CD1c-positive myeloid dendritic cell (primary cell): ENCODE results near the gene TMEM132D.
"Not testable (repeated sequence)": the region's sequence is repeated elsewhere in the genome, so short reads cannot be mapped to it uniquely, and the experiment has no call there.

Experiments
- DNase-seq: peaks from one replicate; pipeline ENCODE4 v3.0.0-alpha.2; 2016; ENCODE audit errors: extremely low spot score

Gene TMEM132D

DNA sequence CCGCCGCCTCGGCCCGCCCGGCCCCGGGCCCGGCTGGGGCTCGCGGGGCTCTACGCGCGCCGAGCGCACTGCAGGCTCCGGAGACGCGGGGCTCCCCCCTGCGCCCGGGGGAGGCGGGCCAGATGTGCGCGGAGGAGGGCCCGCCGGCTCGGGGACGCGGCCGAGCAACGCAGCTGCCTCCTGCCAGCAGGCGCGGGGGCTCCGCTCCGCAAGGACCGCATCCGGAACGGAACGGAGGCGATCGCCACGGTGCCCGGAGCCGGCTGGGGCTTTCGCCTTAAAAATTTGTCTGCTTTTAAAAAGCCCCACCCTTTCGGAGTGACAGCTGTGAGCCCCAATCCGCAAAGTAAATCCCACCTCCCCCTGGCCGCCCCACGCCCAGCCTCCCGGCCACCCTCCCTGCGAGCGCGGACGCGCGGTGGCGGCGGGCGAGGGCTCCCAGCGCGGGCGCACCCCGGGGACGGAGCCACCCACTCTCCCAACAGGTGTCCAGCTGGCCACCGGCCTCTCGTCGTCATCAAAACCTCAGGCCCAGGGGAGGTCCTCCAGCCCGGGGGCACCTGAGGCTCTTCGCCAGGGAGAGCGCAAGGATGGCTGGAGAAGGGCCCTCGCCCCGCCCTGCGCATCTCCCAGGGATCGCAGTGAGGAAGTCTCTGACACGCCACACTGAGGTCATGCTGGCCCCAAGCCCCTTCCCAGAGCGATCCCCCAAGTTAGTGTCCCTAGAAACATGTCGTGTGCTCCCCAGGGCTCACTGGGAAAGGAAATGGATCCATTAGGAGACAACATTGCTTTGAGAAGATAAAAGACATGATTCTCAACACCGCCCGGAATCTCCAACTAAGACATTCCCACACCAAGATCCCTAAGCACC lies at the start of gene TMEM132D:
TMEM132D (minus strand) TSS at position 70 of the 874 bp plus-strand sequence.
- no peak for DNase-seq

DNA sequence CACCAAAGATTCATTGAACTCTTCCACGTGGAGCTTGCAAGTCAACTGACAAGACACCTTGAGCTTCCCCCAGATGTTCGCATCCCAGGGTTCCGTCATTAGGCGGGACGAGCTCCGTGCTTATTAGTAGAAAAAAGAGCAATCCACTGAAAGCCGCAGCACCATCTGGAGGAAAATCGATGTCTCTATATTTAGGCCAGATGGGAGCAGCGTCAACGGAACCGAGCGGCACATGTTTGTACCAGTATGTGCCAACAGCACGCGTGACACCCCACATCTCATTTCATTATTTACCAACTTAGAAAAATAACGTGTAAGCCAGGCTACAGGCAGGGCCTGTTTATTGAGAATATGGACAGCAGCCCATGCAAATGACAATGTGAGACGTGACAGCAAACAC lies 45.8 kb upstream of the TMEM132D start:
- DNase-seq = no peak

DNA sequence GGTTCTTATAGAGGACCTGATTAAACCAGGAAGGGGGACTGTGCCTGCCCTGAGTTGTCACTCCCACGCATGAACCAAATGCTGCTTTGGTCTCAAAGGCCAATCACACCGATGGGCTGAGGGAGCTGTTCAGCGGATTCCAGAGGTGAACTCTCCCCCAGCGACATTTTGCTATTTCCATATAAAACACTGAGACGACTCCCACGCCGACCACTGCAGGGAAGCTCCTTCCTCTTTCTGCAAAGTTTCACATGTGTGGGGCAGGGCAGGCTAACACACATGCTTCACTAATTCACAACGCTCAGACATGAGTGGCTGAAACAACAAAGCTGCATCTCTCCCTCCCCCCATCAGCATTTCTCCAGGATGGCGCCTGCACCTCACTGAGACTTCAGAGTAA lies 37.8 kb upstream of the TMEM132D start:
- peak; percentile 45 for DNase-seq

DNA sequence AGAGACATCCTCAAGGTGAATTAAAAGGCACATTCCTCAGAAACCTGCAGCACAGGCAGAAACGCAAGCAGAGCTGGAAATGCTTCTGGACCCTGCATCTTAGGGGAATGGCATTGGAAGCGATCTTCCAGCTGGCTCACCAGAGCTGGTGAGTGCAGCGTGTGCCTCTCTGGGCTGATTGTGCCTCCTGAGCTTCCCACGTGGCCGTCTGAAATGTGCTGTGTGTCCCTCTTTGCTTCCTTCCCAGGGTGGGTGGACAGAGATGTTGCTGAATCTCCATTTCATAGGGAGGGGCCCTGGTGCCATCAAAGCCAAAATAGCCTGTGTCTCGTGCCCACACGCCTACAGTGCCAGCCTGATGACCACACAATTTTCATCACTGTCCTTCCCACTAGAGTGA lies 34.3 kb upstream of the TMEM132D start:
- no peak for DNase-seq

DNA sequence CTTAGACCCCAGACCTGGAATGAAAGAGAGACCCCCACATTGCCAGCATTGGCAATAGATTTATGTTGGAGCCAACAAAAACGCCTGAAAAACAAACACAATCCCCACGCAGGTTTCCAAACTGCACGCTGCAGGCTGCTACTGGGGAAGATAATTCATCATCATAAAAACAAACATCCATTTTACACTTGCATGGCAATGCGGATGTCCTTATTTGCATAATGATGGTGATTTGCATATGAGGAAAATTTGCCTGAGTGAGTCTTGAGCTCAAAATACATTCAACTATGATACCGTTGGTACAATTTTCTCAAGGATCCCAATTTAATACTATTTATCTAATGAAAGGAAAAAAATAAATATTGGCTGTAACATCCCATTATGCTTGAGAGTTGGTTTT lies 33.6 kb upstream of the TMEM132D start:
- no peak for DNase-seq

DNA sequence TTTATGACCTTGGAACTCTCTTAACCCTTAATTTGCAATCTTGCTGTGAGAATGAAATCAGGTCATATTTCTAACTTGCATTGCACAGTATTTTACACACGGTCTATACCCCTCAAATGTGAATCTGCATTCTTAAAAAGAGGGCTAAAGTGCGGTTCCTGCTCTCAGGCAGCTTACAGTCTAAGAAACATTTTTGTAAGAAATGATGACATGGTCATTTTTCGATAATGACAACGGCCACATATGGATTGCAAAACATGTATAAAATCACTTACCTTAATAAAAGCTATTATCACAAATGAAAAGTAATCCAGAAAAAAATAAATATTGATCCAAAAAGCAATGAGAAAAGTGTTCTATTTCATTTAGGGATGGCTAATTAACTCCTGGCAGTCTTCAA lies 24.8 kb upstream of the TMEM132D start:
- no peak for DNase-seq

DNA sequence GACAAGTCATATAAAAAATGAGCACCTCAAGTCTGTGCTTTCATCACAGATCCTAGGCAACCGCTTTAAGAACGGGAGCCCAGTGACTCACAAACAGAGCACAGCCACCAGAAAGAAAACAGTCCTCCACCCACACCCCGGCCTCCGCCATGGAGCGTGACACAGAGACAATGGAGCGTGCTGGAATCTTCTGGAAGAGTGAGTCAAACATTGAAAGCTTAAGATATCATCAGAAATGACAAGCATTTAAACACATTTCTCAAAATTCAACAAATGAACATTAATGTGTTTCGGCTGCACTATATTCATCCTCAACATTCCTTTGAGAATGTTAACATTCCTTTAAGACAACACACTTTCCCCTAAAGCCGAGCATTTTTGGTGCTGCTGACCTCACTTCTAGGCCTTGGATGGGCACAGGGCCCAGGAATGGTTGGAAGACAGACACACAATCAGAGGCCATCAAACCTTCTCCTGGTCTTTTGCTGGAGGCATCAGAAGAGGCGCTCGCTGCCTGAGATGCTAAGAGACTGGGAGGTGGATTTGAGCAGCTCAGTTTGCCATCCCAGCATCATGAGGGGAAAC lies 23.6 kb upstream of the TMEM132D start:
- DNase-seq = no peak

DNA sequence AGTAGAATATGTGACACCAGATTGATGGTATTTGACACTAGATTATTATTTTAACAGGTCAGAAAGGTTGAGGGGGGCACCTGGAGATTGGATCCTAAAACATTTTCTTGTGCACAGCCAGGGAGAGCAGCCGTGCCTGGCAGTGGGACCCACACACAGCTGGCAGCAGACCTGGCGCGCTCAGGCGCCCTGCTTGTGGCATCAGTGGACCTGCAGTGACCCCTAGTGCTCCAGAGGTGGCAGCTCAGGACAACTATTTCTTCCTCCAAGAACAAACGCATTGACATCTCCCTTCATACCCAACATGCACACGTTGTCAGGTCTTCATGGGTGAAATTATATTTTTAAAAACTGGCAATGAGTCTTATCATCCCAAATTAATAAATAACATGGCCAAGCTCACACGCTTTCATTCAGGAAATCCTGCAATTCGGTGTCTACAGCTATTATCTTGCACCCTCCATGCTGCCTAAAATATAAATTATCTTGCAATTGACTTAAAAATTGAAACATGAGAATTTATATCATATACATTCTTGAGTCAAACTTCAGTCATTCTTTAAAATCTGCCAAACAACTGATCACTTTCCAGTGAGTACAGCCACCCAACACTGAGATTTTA lies 7.7 kb upstream of the TMEM132D start:
- peak; percentile 22 for DNase-seq

DNA sequence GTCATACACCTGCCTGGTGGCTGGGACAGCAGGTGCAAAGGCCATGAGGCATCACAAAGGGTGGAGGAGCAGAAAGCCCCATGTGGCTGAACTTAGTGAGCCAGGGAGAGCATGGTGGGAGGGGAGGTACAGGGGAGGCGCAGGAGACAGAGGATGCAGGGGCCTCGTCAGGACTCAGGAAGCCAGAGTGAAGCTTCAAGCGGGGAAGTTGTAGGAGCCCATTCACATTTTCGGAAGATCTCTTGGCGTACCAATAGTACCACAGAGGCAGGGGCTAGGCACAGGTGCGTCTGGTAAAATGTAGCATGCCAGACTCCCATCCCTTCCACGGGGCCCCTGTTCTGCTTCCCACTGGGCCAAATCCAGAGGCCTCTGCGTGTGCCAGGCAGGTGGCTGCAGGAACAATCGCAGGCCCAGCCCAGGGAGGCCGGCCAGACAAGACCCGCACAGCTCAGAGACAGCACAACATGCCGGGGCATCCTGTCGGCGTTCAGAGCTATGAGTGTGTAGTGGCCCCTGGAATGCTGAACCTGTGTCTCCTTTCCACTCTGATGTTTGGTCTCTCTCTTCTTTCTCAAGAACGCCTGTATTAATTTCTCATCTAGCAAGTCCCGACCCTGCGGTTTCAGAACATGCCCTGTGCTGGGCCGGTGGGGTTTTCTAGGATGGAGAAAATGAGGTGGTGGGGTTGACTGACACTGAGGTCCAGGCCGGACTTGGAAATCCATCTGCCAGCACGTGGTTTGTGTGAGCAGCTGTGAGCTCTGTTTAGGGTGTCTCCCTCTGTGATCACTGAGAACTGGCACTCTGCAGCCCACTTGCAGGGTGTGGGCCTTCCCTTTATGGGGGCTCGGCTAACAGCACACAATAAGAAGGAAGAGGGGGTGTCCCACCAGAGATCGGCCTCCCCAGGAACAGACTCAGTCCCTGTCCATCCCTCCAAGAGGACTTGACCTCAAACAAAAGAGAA lies 5.5 kb upstream of the TMEM132D start:
- DNase-seq = no peak

DNA sequence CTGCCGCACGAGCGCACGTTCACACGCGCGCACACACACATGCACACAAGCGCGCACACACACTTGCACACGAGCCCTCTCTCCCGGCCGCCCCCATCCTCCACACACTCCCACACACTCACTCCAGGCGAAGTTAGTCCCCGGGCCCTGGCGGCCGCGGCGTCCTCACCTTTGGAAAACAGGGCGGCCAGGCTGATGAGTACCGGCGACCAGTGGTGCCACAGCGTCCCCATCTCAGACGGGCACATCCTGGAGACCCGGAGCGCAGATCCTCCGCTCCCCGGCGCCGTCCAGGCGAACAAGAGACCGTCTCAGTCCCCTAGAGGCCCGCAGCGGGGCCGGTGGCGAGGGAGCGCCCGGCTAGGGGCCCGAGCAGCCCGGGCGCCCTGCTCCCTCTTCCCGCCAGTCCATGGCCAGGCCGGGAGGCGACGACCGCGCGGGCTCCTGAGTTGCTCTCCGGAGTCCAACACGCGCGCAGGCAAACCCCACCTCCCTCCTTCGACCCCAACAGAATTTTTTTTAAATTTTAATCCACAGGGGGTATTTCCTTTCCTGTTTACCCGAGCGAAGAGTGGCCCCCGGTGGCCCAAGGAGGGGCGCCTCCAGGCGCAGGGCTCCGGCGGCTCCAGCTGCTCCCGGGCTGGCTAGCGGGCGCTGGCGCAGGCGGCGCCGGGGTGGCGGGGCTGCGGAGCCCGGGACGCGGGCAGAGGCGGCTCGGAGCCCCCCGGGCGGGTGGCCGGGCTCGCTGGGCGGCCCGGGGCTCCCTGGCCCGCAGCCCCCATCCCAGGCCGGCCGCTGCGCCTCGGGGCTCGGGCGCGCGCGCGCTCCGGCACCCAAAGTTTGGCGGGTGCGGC lies 506 bp downstream of the TMEM132D start:
- no peak for DNase-seq

DNA sequence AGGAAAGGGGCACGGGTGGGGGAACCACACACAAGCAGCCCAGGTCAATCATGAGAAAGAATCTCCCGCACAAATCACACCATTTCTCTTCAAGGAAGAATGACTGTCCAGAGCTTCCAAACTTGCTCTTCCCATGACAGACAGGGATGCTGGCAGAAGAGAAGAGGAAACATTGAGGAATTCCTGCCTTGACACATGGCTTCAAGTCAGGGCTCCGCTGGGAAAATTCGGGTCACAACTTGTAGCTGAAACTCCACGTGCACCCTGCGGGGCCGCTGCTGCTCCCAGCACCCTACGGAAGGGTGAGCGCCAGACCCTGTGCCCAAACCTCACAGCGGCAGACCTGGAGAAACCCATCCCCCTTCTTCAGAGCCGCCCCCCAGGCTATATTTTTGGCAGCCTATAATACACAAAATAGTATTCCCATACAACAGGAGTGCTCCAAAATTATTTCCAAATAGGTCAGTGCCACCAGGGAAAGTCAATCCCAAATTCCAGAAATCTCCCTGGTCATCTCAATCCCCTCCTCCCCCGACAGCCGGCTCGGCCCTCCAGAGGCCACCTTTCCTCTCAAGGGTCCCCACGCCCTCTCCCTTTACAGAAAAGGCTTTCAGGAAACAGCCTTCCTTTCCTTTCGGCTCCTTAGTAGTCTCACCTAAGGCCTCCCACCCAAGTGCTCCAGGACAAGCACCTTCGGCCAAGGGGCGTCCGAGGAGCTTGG lies 1.3 kb downstream of the TMEM132D start:
- DNase-seq = no peak

DNA sequence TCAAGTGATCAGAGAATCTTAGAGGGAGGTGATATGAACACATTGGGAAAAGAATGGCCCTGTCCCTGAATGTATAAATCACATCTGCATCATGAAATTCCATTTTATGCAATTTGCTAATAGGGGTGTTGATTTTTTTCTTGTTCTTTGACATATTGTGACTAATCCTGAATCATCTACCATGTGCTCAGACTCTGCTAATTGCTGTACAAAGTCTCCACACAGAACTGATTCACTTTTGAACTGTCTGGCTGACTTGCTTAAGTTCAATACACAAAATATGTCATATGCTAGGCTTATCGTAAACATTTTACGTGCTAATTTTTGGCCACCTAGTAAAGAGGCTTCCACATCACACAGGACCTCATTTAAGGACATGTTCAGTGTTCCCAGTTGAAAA lies 2.6 kb downstream of the TMEM132D start:
- no peak for DNase-seq

DNA sequence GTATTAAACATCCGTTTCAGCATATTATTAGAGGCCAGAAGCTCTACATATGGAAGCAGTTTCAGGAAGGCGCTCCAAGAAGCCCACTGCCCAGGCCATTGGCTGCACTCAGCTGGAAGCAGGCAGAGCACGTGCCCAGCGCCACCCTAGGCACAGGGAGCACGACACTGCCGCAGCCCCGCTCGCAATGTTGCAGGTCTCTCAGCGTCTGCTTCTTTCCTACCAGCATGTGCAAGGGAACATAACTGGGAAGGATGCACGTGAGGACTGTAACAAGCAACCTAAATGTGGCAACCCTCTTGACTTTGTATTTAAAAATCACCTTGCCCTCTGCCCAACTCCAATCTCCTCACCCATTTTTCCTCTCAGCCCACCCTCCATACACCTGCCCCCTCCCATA lies 3.5 kb downstream of the TMEM132D start:
- no peak for DNase-seq

DNA sequence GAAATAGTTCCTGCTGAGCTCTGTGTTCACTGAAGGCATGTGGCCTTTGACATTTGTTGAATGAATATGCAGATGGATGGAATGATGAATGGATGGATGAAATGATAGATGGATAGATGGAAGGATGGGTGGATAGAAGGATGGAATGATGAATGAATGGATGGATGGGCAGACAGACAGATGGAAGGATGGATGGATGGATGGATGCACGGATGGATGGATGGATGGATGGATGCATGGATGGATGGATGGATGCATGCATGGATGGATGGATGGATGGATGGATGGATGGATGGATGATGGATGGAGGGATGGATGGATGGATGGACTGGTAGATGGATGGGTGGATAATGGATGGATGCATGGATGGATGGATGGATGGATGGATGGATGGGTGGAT lies 4.8 kb downstream of the TMEM132D start:
- not testable (repeated sequence) for DNase-seq

DNA sequence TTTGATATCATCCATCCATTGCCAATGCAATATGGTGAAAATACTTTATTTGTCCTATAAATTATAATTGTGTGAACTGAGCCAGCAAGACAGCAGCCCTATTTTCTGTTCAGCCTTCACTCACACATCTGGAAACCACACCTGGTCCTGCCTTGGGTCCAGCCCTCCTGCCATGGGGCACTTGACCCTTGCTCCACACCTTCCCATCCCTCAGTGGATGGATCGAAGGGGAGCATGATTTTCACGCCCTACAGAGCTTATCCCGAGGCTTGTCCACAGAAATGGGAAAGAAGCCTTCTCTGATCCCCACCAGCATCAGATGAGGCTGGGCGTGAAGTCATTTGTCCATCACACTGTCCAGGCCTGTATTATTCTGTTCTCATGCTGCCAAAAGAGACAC lies 10.1 kb downstream of the TMEM132D start:
- DNase-seq = no peak

DNA sequence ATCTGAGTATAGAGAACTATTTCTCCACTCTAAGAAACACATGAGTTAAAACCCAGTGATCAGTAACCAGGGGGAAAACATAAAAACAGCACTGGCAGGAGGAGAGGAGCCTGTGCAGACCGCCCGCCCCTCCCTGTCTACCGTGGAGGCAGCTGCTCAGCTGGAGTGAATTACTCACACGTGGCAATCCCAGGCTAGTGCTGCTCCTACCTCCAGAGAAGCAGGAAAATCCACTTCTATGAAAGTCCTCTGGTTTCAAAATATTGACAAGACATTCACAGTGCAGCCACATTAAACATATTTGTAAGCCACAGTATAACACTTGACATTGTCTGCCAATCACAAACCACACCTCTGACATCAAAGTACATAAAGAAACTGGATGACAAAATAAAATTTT lies 16.7 kb downstream of the TMEM132D start:
- DNase-seq = no peak

DNA sequence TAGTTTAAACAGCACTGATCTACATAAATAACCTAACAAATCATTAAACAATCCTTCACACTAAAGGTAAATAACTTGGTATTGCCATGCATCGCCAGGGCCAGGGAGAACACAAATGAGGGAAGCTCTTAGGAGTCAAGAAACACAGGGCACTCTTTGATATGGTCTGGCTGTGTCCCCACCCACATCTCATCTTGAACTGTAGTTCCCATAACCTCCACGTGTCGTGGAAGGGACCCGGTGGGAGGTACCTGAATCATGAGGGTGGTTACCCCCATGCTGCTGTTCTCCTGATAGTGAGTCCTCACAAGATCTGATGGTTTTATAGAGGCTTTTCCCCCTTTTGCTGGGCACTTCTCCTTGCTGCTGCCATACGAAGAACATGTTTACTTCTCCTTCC lies 17.3 kb downstream of the TMEM132D start:
- no peak for DNase-seq

DNA sequence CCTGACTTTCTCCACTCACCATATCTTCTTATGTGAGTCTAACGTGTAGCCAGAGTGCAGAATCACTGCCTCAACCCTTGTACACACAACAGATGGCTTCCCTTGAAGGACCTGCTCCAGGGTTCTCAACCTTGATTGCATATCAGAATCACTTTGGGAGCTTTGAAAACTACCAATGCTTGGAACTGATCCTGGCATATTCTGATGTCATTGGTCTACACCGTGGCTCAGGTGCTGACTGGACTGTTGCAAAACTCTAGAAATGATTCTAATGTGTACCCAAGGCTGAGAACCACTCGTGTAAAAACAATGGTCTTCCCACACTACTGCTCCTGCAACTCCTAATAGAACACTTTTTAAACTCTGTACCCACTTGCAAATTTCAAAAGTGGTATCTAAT lies 18.5 kb downstream of the TMEM132D start:
- no peak for DNase-seq

DNA sequence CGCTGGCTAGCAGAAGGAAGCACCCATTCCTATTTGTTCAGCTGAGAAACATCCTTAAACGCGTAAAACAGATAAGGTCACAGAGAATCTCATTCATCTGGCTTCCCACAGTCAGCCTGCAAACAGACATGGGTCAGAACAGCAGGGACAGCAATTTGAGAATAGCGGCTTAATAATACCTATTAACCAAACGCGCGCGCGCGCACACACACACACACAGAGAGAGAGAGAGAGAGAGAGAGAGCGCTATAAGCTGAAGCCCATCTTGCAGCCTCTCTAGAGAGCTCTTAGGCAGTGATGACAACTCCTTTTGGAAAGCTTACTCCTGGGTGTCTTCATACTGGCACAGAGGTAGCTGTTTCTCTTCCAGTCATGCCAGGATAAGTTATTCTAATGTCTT lies 26.4 kb downstream of the TMEM132D start:
- DNase-seq = no peak

DNA sequence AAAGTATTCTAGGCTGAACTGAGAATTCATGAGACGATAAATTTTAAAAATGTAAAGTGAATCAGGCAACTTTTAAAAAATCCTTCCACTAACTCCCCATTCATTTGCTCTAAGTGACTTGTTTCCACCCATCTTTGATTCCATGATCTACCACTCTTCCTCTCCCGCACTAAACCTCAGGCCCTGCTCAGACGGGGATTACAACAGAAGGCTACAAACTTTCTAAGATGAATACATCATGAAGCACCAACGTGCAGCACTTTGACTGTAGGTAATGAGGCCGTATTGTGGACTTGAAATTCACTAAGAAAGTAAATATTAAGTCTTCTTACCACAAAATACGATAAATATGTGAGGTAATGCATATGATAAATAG lies 30.0 kb downstream of the TMEM132D start:
- no peak for DNase-seq
